DLD1 (cell line): ENCODE results near the gene MACC1.

Source experiments
- in situ Hi-C: cut with HindIII; loops from 2 replicates; pipeline ENCODE4 v1.10.0; 2017; ENCODE audit warnings: low sequenced_read_pairs

The MACC1 gene

DNA sequence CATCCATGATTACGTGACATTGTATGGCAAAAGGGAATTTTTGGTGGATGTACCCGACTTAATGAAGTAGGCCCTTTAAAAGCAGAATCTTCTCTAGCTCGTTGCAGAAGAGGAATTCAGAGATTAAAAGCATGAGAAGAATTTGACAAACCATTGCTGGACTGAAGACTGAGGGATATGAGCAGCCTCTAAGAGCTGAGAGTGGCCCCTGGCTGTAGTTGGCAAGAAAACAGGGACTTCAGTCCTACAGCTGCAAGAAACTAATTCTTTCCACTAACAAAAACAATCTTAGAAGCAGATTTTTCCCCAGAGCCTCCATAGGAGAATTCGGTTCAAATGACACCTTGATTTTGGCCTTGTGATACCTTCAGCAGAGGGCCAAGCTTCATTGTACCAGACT, 34.1 kb downstream of the MACC1 start:
- in situ Hi-C loops, result no loop called here

- in situ Hi-C loops, result no loop called here
These were observed 40.5 kb downstream of the MACC1 start for GRCh38 chr7:20176578-20177242.

DNA sequence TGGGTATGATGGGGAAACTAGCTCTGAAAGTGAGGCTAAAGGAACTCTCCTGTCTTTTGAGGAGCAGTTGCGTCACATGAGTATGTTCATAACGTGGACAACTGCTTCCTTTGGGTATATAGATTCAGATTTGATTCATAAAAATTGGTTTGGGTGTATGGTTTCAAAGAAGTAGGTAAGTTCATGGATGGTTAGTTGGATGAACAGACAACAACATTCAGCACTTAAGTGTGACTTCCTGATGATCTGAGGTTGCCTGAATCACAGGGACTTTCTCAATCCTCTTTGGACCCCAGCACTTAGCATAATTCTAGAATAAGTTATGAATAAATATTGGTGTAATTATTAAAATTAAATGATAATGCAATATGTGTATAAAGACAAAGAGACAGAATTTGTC, 43.4 kb downstream of the MACC1 start:
- in situ Hi-C loops, result no loop called here

DNA sequence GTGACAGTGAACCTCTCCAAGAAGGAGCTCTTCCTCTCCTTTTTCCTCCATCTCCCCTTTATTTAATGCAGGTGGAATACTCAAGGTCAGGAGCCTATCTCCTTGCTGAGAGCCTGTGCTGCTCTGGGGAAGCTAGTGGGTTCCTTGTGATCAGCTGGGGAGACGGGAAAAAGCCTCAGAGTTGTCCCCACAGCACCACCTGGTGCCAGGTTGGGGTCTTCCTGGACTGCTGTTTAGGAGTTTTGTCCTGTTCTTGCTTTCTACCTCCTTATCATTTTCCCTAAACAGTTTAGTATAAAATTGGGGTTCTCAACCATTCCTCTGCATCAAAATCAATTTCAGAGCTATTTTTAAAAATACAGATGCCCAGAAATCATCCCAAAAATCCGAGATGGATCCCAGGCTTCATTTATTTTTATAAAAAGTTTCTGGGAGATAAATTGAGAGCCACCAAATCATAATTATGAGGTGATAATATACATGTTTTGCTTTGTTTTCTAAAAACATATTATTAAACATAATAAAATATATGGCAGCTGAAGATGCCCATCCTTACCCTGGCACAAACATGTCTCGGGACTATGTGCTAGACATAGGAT, 44.3 kb downstream of the MACC1 start:
- in situ Hi-C loops, result no loop called here

DNA sequence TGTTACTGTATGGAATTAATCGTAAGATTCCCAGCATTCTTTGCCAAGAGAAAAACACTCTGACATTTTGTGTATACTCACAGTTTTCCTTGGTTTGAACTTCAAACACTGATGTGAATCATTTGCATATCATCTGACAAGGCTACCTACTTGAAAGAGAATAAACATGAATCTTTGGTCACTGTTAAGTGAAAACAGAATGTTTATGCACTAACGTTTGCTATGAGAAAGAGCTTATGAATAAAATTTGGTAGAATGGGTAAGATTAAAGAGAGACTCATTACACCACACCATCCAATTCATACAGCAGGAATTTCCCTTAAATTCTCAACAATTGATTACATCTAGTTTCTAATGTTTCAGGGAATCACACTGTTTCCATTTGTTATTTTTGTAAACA, 46.6 kb downstream of the MACC1 start:
- in situ Hi-C loops, result no loop called here

DNA sequence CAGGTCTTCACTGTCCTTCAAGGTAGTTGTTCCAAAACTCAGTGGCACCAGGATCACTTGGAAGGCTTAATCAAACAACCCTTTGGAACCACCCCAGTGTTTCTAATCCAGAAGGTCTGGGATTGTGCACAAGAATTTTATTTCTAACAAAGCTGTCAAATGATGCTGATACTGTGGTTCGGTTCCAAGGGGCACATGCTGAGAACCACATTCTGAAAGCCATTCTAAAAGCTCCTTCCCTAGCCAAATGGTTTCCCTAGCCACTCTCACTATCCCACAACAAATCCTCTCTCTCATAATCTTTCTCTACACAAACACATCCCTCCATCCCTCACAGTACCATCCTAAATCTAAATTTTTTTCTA, 52.1 kb downstream of the MACC1 start:
- in situ Hi-C loops, result no loop called here

- in situ Hi-C loops, result no loop called here
These were observed 52.6 kb downstream of the MACC1 start for GRCh38 chr7:20164425-20165145.

DNA sequence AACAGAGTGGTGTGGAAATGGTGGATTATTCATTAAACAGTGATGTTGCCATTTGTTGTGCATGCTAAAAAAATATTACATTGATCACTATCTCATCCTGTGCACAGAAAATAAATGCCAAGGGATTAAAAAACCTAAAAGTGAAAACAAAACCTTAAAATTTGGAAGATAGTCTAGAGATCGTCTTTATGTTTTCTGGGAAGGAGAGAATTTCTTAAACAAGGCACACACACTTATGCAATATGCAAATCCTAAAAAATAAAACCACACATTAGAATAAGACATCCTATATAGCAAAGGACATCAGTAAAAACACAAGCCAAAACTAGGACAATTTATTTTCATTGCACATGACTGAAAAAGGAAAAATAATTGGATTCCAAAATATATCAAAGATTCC, 54.5 kb downstream of the MACC1 start:
- in situ Hi-C loops, result no loop called here

DNA sequence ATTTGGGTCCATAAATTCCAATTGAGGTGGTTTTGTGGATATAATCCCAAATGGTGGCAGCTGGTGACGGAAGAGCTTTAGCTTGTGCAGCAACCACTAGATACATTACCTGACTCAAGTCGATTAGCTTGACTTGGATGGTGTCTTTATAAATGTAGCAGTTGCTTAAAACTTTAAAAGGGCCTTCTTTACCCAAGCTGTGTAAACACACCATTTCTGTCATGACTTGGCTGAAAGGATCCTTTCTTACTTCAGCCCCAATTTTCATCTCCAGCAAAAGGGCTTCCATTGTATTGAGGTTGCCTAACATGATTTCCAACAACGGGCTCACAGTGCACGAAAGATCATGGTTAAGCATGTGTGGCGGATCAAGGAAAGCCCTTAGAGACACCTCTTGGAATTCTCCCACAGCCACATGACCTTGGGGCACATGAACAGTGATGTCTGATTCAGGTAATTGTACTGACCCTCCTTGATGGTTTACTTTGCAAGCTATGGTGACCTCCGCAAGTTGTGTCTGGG, 57.9 kb downstream of the MACC1 start:
- in situ Hi-C loops, result no loop called here

- in situ Hi-C loops, result no loop called here
These were observed 58.5 kb downstream of the MACC1 start for GRCh38 chr7:20158684-20159083.

DNA sequence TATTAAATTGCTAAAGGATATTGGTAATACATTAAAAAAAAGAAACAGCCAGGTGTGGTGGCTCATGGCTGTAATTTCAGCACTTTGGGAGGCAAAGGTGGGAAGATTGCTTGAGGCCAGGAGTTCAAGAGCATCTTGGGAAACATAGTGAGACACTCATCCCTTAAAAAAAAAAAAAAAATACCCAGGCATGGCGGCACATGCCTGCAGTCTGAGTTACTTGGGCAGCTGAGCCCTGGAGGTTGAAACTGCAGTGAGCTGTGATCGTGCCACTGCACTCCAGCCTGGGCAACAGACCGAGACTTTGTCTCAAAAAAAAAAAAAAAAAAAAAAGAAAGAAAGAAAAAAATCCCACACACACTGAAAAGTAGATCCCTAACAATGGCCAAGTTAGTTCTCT, 59.7 kb downstream of the MACC1 start:
- in situ Hi-C loops, result no loop called here

GRCh38 chr7:20153999-20154398, 63.2 kb downstream of the MACC1 start:
- in situ Hi-C loops, result no loop called here

DNA sequence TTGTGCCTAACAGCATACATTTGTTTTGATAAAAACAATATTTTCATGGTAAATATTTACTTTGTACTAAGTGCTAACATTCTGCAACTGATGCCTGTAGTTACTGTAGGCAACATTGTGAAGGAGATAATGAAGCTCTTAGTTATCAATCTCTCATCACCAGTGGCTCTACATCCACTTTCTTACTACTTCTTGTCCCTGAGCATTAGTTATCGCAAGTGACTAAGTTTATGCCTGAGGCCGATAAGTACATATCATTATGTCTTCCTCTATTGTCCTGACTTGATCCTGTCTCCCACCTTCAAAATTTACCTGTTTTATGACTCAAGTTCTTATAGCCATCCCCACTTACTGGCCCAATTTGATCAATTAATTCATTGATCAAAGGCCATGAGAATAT, 63.6 kb downstream of the MACC1 start:
- in situ Hi-C loops, result no loop called here

GRCh38 chr7:20152511-20152910, 64.7 kb downstream of the MACC1 start:
- in situ Hi-C loops, result no loop called here

DNA sequence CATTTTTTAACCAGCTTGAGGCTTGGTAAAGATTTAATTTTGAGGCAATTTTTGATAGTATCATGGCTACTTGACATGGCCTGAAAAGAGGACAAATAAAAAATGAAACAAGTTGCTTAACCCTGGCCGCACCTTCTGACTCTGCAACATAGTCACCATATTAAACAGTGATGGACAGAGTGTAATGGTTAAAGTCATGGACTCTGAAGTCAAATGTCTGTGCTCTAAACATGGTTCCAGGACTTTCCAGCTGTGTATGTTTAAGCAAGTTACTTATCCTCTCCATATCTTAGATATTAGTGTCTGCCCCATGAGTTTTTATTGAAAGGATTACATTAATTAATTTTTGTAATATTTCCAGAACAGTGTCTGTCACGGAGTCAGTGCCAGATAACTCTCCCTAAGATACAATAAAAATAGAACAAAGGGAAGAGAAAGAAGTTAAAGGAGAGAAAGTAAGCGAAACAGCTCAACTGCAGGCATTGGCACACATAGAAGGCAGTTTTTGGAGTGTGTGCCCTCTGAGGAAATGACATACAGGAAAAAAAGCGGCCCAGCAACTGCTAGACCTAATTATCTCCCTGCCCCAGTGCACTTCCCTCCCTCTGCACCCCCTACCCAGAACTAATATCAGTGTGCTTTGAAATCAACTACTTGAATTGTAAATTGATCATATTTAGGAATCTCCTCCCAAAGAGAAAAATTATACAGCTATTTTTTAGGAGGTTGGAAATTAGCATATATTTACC, 65.3 kb downstream of the MACC1 start:
- in situ Hi-C loops, result no loop called here

DNA sequence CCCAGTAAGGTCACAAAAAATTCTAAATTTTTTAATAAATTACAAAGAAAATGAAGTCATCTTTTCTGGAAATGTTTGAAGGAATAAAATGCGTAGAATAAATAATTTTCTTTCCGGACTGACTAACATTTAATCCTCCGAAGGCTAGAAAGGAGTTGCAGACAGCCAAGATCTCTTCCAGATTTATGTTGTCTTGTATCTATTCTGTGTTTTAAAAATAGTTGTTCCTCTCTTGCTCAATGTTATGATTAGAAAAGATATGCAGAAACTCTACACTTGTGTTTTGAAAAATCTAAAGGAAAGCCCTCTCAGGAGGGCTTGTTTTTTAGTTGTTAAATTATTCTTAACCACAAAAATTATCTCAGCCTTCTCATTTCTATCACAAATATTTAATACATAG, 70.7 kb downstream of the MACC1 start:
- in situ Hi-C loops, result no loop called here

DNA sequence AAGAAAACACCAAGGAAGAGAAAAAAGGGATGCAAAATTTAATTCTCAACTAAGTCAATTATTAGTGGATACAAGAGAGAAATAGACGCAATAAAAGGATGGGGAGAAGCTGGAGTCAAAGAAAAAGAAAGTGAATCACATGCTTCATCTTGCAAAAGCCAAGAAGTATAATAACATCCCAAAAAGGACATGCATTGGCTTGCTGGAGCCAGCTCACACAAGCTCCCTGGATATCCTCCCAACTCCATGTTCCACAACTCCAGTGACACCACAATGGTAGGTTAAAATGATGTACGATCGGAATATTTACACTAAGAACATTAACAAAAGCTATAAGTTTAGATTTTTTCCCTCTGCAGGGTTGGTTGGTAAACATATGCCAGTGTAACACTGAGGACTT, 72.4 kb downstream of the MACC1 start:
- in situ Hi-C loops, result no loop called here

- in situ Hi-C loops, result no loop called here
These were observed 75.5 kb downstream of the MACC1 start for GRCh38 chr7:20141666-20142065.

DNA sequence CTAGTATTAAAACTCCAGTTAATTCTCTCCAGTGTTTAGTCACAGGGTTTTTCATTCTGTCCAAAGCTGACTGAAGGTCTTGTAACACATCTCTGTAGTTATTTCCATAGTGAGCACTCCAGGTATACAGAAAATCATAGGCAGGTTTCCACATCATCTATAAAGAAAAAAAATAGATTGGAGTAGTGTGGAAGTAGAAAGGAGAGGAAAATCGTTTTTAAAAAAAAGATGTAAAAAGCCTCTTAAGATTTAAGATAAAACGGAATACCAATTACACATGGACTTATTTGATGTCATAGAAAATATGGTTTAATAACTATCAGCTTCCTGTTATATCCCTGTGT, 76.2 kb downstream of the MACC1 start:
- in situ Hi-C loops, result no loop called here

DNA sequence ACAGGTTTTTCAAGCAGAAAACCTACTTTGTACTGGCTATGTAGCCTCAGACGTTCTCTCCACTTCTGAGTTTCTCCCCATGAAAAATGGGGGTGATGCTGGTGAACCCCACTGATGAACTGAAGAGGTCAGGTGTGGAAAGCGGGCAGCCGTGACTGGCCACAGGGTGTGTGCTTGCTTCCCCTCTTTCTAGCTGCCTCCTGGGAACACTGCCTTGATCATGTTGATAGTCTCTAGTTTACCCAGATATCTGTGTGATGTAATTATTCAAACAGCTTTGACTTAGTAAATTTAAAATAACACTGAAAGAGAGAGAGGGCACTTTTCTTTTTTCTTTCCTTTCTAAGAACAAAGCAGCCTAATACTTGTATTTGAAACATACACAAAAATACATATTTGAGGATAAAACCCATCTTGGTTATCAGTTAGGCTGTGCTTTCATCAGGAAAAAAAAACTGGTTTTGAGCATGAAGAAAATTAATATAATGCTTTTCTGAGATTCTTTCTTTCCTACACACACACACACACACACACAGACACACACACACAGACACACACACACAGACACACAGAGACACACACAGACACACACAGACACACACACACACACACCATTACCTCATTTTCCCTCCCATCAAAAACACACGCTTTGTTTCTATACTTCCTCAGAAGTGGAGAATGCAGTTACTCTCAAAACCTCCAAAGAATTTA, 76.7 kb downstream of the MACC1 start:
- in situ Hi-C loops, result no loop called here

GRCh38 chr7:20136647-20137046, 80.5 kb downstream of the MACC1 start:
- in situ Hi-C loops, result no loop called here
